ENCODE measurements around the gene RNF44. TPM values are rescaled to one million over a fixed set of nuclear protein-coding genes. Genes with fewer than 3 reads are reported as not detected.

RNF44 gene
- total RNA-seq, 1 donor from 2014 or later: 9.6 TPM

Other genes starting within 250 kb of the RNF44 start
- 96.3 and 103 TPM in 2 replicates for gene KIAA1191, start 175.6 kb downstream of the RNF44 start, total RNA-seq
- 6.5 TPM in 2 replicates for gene ARL10, start 171.9 kb downstream of the RNF44 start, total RNA-seq
- 17.4 and 29.7 TPM in 2 replicates for gene NOP16, start 148.8 kb downstream of the RNF44 start, total RNA-seq
- gene HIGD2A, start 148.7 kb downstream of the RNF44 start, total RNA-seq: 123 and 125 TPM in 2 replicates
- gene CLTB, start 120.9 kb downstream of the RNF44 start, total RNA-seq: 211 and 223 TPM in 2 replicates
- gene FAF2, start 89.0 kb downstream of the RNF44 start, total RNA-seq: 23.5 and 25.0 TPM in 2 replicates
- gene CDHR2, start 11.9 kb upstream of the RNF44 start, total RNA-seq: not detected in 2 replicates
- gene GPRIN1, start 72.8 kb upstream of the RNF44 start, total RNA-seq: 5.2 and 9.6 TPM in 2 replicates
- gene SNCB, start 93.1 kb upstream of the RNF44 start, total RNA-seq: 0.16 and 1.0 TPM in 2 replicates
- not detected in 2 replicates for gene EIF4E1B, start 93.3 kb upstream of the RNF44 start, total RNA-seq
- 47.9 and 50.0 TPM in 2 replicates for gene TSPAN17, start 110.1 kb upstream of the RNF44 start, total RNA-seq